MCF 10A (cell line): ENCODE measurements around the gene BUD13. TPM values are rescaled to one million over a fixed set of nuclear protein-coding genes. Genes with fewer than 3 reads are reported as not detected.

Experiments
- BruUV-seq: library from RNA; stranded (reverse); fragments of 400-500 nt; replicated peaks from 2 replicates; lab custom pipeline; 2021; lab: Mats Ljungman, UMichigan
- CTCF ChIA-PET: fragments of 300-600 bp; sonication (Branson Sonifier 250); formaldehyde crosslinking; extraction: SDS; loops from one replicate; lab custom pipeline; 2021; ENCODE audit warnings: antibody characterized with exemption, inconsistent platforms; lab: Yijun Ruan, JAX
- POLR2A ChIA-PET: fragments of 300-600, 350-650 bp; sonication (Branson Sonifier 250); formaldehyde crosslinking; extraction: SDS; loops from one replicate; lab custom pipeline; 2020; ENCODE audit warnings: antibody characterized with exemption, inconsistent platforms; lab: Yijun Ruan, JAX
- DNase-seq: peaks from one replicate; pipeline ENCODE4 v3.0.0-alpha.2; 2018; ENCODE audit not compliant: unreplicated experiment
- H3K27ac Mint-ChIP-seq: one replicate; pipeline ENCODE4 v1.8.0; 2022; ENCODE audit warnings: mild to moderate bottlenecking, low read depth, mixed read lengths; ENCODE audit not compliant: unreplicated experiment
- H3K27me3 Mint-ChIP-seq: one replicate; pipeline ENCODE4 v1.8.0; 2022; ENCODE audit warnings: mixed read lengths; ENCODE audit not compliant: insufficient read depth, unreplicated experiment
- H3K36me3 Mint-ChIP-seq: one replicate; pipeline ENCODE4 v1.8.0; 2022; ENCODE audit warnings: mild to moderate bottlenecking, moderate library complexity, mixed read lengths; ENCODE audit not compliant: insufficient read depth, unreplicated experiment
- H3K4me1 Mint-ChIP-seq: one replicate; pipeline ENCODE4 v1.8.0; 2022; ENCODE audit warnings: mixed read lengths; ENCODE audit not compliant: insufficient read depth, unreplicated experiment
- H3K4me3 Mint-ChIP-seq: one replicate; pipeline ENCODE4 v1.8.0; 2022; ENCODE audit warnings: mild to moderate bottlenecking, moderate library complexity, mixed read lengths; ENCODE audit not compliant: unreplicated experiment
- H3K9me3 Mint-ChIP-seq: one replicate; pipeline ENCODE4 v1.8.0; 2022; ENCODE audit warnings: mixed read lengths; ENCODE audit not compliant: unreplicated experiment
- intact Hi-C: fragments of 100-400 bp; cut with micrococcal nuclease; formaldehyde crosslinking; loops from 2 replicates; pipeline ENCODE4 v1.14.1; 2022
- total RNA-seq: library from RNA; stranded (reverse); gene quantifications from 2 replicates; pipeline ENCODE4 v1.2.3, GENCODE V29; 2022
- TF ChIP-seq, protein P1 (sequence below): fragments of 200-600 bp; IDR thresholded peaks from one replicate; pipeline ENCODE4 v1.8.0; 2022; ENCODE audit warnings: antibody characterized with exemption, mild to moderate bottlenecking; ENCODE audit not compliant: unreplicated experiment

Gene BUD13
- total RNA-seq, 1 experiment from 2014 or later = 15.1 TPM

DNA sequence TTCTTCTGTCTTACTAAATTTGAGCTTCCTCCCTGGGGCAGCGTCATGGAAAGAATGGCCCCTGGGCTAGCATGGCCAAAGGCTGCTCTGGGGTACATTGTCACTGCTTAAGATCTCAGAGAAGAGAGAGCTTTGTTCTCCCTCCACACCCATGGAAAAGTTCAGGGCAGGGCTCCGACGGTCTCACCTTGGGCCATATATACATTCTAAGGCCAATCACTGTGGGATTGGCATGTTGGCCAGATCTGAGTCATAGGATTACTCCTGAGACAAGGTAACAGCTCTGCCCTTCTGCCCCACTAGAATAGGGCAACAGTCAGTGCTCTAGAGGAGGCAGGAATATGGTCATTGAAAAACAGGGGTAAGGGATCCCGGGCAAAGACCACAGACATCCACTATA lies 56.2 kb downstream of the BUD13 start:
- CTCF ChIA-PET = interaction anchor here (1.1 to 2.4 kb wide), 3 partner anchors 10 to 35 kb away, joined by 3 to 11 read pairs (median 3); no protein-coding TSS in a partner anchor
- intact Hi-C loops = no loop called here
- no peaks in the 10 kb centered on the region for H3K4me1 Mint-ChIP-seq
- H3K4me3 Mint-ChIP-seq = no peak overlapping the region
- BruUV-seq = no TSS peak
- POLR2A ChIA-PET = no interaction called here
- H3K36me3 Mint-ChIP-seq = no peaks in the 10 kb centered on the region
- H3K9me3 Mint-ChIP-seq = no peaks in the 10 kb centered on the region
- no peak for DNase-seq
- TF ChIP-seq, protein P1, sequence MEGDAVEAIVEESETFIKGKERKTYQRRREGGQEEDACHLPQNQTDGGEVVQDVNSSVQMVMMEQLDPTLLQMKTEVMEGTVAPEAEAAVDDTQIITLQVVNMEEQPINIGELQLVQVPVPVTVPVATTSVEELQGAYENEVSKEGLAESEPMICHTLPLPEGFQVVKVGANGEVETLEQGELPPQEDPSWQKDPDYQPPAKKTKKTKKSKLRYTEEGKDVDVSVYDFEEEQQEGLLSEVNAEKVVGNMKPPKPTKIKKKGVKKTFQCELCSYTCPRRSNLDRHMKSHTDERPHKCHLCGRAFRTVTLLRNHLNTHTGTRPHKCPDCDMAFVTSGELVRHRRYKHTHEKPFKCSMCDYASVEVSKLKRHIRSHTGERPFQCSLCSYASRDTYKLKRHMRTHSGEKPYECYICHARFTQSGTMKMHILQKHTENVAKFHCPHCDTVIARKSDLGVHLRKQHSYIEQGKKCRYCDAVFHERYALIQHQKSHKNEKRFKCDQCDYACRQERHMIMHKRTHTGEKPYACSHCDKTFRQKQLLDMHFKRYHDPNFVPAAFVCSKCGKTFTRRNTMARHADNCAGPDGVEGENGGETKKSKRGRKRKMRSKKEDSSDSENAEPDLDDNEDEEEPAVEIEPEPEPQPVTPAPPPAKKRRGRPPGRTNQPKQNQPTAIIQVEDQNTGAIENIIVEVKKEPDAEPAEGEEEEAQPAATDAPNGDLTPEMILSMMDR = no peak
- no peaks in the 10 kb centered on the region for H3K27me3 Mint-ChIP-seq
- H3K27ac Mint-ChIP-seq = no peak overlapping the region

DNA sequence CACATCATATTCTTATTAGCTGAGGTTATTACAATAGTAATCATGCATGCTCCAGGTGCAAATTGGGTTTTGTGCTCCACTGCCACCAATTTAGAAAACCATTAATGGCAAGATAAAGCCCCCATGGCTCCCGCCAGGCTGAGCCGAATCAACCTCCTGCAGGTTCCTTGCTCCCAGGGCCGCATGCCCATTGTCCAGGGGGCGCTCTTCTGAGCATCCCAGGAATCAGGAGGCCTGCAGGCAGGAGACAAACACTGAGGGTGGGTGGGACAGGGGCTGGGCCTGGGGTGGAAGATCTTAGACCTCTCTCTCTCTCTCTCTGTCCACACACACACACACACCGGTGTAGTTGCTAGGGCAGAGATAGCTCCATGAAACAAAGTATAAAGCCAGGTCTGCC lies 57.4 kb downstream of the BUD13 start:
- no peaks in the 10 kb centered on the region for H3K36me3 Mint-ChIP-seq
- no TSS peak for BruUV-seq
- no peak overlapping the region for H3K4me3 Mint-ChIP-seq
- H3K9me3 Mint-ChIP-seq = no peaks in the 10 kb centered on the region
- TF ChIP-seq, protein P1 = no peak
- no peaks in the 10 kb centered on the region for H3K4me1 Mint-ChIP-seq
- ChIA-PET CTCF (interaction anchor here (0.6 to 1.8 kb wide), 5 partner anchors 11 to 424 kb away, joined by 3 to 7 read pairs (median 3); no protein-coding TSS in a partner anchor), POLR2A (no interaction called here)
- DNase-seq = no peak
- H3K27me3 Mint-ChIP-seq = no peaks in the 10 kb centered on the region
- H3K27ac Mint-ChIP-seq = no peak overlapping the region
- intact Hi-C loops = no loop called here

GRCh38 chr11:116714902-116715301 lies 57.9 kb downstream of the BUD13 start:
- H3K36me3 Mint-ChIP-seq = no peaks in the 10 kb centered on the region
- ChIA-PET POLR2A (no interaction called here), CTCF (interaction anchor here (0.6 to 1.8 kb wide), 5 partner anchors 8 to 425 kb away, joined by 3 to 7 read pairs (median 3); no protein-coding TSS in a partner anchor)
- no TSS peak for BruUV-seq
- TF ChIP-seq, protein P1 = no peak
- H3K27ac Mint-ChIP-seq = no peak overlapping the region
- H3K9me3 Mint-ChIP-seq = no peaks in the 10 kb centered on the region
- H3K27me3 Mint-ChIP-seq = no peaks in the 10 kb centered on the region
- H3K4me1 Mint-ChIP-seq = no peaks in the 10 kb centered on the region
- intact Hi-C loops = no loop called here
- DNase-seq = no peak
- no peak overlapping the region for H3K4me3 Mint-ChIP-seq

DNA sequence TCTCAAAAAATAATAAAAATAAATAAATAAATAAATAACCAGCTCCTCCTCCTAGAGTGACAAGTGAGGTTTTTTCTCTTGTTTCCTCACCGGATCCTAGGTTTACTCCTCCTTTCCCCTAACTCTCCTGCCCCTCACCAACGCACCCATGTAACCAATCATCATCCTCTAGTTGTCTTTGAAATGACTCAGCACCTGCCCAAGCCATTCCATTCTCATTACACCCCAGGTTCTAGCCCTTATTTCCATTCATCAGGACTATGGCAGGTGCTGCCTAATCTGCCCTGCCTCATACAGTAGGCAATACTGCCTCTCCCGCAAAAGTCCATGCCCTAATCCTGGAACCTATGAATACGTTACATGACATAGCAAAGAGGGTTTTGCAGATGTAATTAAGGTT lies 60.4 kb downstream of the BUD13 start:
- no peak for DNase-seq
- TF ChIP-seq, protein P1 = no peak
- no peaks in the 10 kb centered on the region for H3K9me3 Mint-ChIP-seq
- H3K4me3 Mint-ChIP-seq = no peak overlapping the region
- peaks cover 5% of the 10 kb centered on the region for H3K4me1 Mint-ChIP-seq
- no TSS peak for BruUV-seq
- CTCF ChIA-PET = interaction anchor here (1.5 kb wide), 1 partner anchor 19 kb away, joined by 4 read pairs; no protein-coding TSS in a partner anchor
- H3K27me3 Mint-ChIP-seq = no peaks in the 10 kb centered on the region
- no peak overlapping the region for H3K27ac Mint-ChIP-seq
- intact Hi-C loops = no loop called here
- no peaks in the 10 kb centered on the region for H3K36me3 Mint-ChIP-seq
- POLR2A ChIA-PET = no interaction called here
